Activated CD4-positive, alpha-beta memory T cell treated with anti-CD3 and anti-CD28 coated beads, Interleukin-2, amount 10 ng/mL, durations not matched to agents 7 days and 5 days (primary cell): ENCODE results near the gene IFI16. TPM values are rescaled to one million over a fixed set of nuclear protein-coding genes. Genes with fewer than 3 reads are reported as not detected.
A peak's percentile ranks its signal among the peaks of the same experiment; 100 is the strongest.

Source experiments
- CTCF ChIA-PET: fragments of 350-600 bp; sonication (Branson Sonifier 250); formaldehyde crosslinking; loops from one replicate; lab custom pipeline; 2021; ENCODE audit warnings: antibody characterized with exemption, inconsistent platforms; lab: Charles Lee
- POLR2A ChIA-PET: fragments of 350-600 bp; sonication (Branson Sonifier 250); formaldehyde crosslinking; loops from one replicate; lab custom pipeline; 2021; ENCODE audit warnings: antibody characterized with exemption; lab: Charles Lee
- DNase-seq: peaks from one replicate; pipeline ENCODE4 v3.0.0-alpha.2; 2020
- H3K27ac Mint-ChIP-seq: one replicate; pipeline ENCODE4 v1.8.0; 2021; ENCODE audit warnings: mild to moderate bottlenecking, mixed read lengths
- H3K27me3 Mint-ChIP-seq: one replicate; pipeline ENCODE4 v1.8.0; 2021; ENCODE audit warnings: mixed read lengths
- H3K36me3 Mint-ChIP-seq: one replicate; pipeline ENCODE4 v1.8.0; 2021; ENCODE audit warnings: low read depth, mixed read lengths
- H3K4me1 Mint-ChIP-seq: one replicate; pipeline ENCODE4 v1.8.0; 2021; ENCODE audit warnings: mixed read lengths
- H3K4me3 Mint-ChIP-seq: one replicate; pipeline ENCODE4 v1.8.0; 2021; ENCODE audit warnings: mild to moderate bottlenecking, mixed read lengths
- H3K9me3 Mint-ChIP-seq: one replicate; pipeline ENCODE4 v1.8.0; 2021; ENCODE audit warnings: mixed read lengths
- total RNA-seq, 2 experiments: library from RNA; stranded (reverse); gene quantifications; one replicate each; pipeline ENCODE4 v1.2.3, GENCODE V29; 2021

The IFI16 gene
- total RNA-seq = 100 to 1,000 TPM; 394 to 395 TPM

GRCh38 chr1:159009704-159010361, at the start of gene IFI16:
IFI16 (plus strand) TSS chr1:159009907; CDS start chr1:159014681, 4,774 bp downstream.
- Mint-ChIP-seq H3K4me3 (peak within 1 kb of the TSS; percentile 99), H3K4me1 (peaks cover 43% of the 10 kb centered on the region), H3K27me3 (no peaks in the 10 kb centered on the region), H3K27ac (peak within 1 kb of the TSS; percentile 100), H3K9me3 (no peaks in the 10 kb centered on the region), H3K36me3 (peaks cover 64% of the 10 kb centered on the region)
- POLR2A ChIA-PET = interaction anchor here (0.6 to 6.4 kb wide), 26 partner anchors 8 to 1868 kb away, joined by 3 to 260 read pairs (median 6); partner anchors contain the start of genes AIM2, DCAF8, PYHIN1 and TAGLN2
- CTCF ChIA-PET = interaction anchor here (1.1 to 2.6 kb wide), 4 partner anchors 12 to 66 kb away, joined by 3 to 12 read pairs (median 8); partner anchors contain the start of gene AIM2
- DNase-seq = peak; percentile 72

DNA sequence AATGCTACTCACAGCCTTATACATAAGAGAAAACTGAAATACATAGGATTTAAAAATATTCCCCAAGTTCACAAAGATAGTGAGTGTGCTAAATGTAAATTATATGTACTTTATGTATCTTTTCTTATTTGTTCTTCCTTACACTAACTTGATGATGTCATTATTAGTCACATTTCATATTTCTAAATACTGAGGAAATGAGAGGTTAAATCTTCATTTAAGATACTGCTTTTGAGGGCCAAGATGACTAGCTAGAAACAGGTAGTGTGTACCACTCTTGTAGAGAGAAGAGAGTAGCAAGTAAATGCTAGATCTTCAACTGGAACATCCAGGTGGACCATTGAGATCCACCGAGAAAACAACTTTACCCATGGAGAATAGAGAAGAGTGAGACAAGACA, 48.5 kb upstream of the IFI16 start:
- no peaks in the 10 kb centered on the region for H3K4me1 Mint-ChIP-seq
- H3K4me3 Mint-ChIP-seq = no peak overlapping the region
- H3K36me3 Mint-ChIP-seq = peaks cover 78% of the 10 kb centered on the region
- POLR2A ChIA-PET = no interaction called here
- CTCF ChIA-PET = no interaction called here
- peaks cover 23% of the 10 kb centered on the region for H3K9me3 Mint-ChIP-seq
- no peak for DNase-seq
- no peak overlapping the region for H3K27ac Mint-ChIP-seq
- H3K27me3 Mint-ChIP-seq = no peaks in the 10 kb centered on the region

- DNase-seq = no peak
- Mint-ChIP-seq H3K27me3 (no peaks in the 10 kb centered on the region), H3K4me1 (peaks cover 4% of the 10 kb centered on the region), H3K9me3 (peaks cover 36% of the 10 kb centered on the region), H3K36me3 (peaks cover 87% of the 10 kb centered on the region), H3K27ac (no peak overlapping the region), H3K4me3 (no peak overlapping the region)
- CTCF ChIA-PET = no interaction called here
- POLR2A ChIA-PET = interaction anchor here (1.4 kb wide), 1 partner anchor 35 kb away, joined by 4 read pairs; no protein-coding TSS in a partner anchor
Measured at GRCh38 chr1:158962983-158963382, 46.7 kb upstream of the IFI16 start.

- H3K9me3 Mint-ChIP-seq = peaks cover 34% of the 10 kb centered on the region
- H3K27ac Mint-ChIP-seq = no peak overlapping the region
- no peaks in the 10 kb centered on the region for H3K27me3 Mint-ChIP-seq
- H3K36me3 Mint-ChIP-seq = peaks cover 66% of the 10 kb centered on the region
- ChIA-PET POLR2A (interaction anchor here (1.6 kb wide), 1 partner anchor 9 kb away, joined by 4 read pairs; no protein-coding TSS in a partner anchor), CTCF (no interaction called here)
- no peak for DNase-seq
- peaks cover 16% of the 10 kb centered on the region for H3K4me1 Mint-ChIP-seq
- no peak overlapping the region for H3K4me3 Mint-ChIP-seq
Measured at GRCh38 chr1:158969166-158969565, 40.5 kb upstream of the IFI16 start.

GRCh38 chr1:158969855-158970254, 39.9 kb upstream of the IFI16 start:
- CTCF ChIA-PET = no interaction called here
- Mint-ChIP-seq H3K4me3 (no peak overlapping the region), H3K4me1 (peaks cover 16% of the 10 kb centered on the region), H3K9me3 (peaks cover 35% of the 10 kb centered on the region), H3K27ac (no peak overlapping the region), H3K27me3 (no peaks in the 10 kb centered on the region), H3K36me3 (peaks cover 66% of the 10 kb centered on the region)
- no peak for DNase-seq
- POLR2A ChIA-PET = interaction anchor here (1.6 kb wide), 1 partner anchor 8 kb away, joined by 4 read pairs; no protein-coding TSS in a partner anchor

DNA sequence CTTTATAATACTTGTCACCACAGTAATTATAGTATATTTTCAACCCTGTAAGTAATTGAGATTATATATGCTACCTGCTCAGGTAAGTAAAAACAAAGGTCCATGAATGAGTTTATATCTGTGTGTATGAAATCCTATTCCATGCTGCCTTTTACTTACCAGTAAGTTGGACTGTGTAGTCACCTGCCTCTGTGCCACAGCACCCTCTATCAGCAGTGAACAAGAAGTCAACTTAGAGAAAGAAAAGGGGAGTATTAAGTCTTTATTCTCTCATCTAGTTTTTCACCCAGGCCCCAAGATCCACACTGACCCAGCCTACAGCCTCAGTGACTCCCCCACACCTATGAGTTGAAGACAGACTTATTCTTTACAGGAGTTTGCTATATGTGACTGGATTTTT, 36.9 kb upstream of the IFI16 start:
- peaks cover 11% of the 10 kb centered on the region for H3K9me3 Mint-ChIP-seq
- H3K27me3 Mint-ChIP-seq = no peaks in the 10 kb centered on the region
- POLR2A ChIA-PET = no interaction called here
- peaks cover 69% of the 10 kb centered on the region for H3K36me3 Mint-ChIP-seq
- no peak overlapping the region for H3K27ac Mint-ChIP-seq
- DNase-seq = no peak
- H3K4me3 Mint-ChIP-seq = no peak overlapping the region
- peaks cover 13% of the 10 kb centered on the region for H3K4me1 Mint-ChIP-seq
- CTCF ChIA-PET = no interaction called here

- peaks cover 11% of the 10 kb centered on the region for H3K9me3 Mint-ChIP-seq
- CTCF ChIA-PET = no interaction called here
Measured at GRCh38 chr1:158976219-158976618, 33.5 kb upstream of the IFI16 start.

DNA sequence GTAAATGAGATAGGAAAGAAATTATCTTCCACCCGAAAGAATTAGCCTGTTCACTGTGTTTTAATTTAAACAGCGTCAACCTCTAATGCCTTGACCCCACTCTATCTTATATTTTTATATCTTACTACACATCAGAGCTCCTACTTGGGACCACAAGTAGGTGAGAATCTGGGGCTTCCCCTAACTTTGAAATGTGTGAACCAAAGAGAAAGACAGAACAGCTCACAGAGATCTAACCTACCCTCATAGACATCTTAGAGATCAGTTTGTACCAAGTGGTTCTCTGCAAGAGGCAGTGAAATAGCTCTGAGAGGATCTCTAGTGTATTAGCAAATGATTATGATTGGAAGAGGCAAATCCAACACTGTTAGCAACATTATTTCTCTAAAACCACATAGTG, 31.0 kb upstream of the IFI16 start:
- CTCF ChIA-PET = no interaction called here
- no peak for DNase-seq
- POLR2A ChIA-PET = interaction anchor here (1.8 kb wide), 1 partner anchor 10 kb away, joined by 4 read pairs; no protein-coding TSS in a partner anchor
- H3K27ac Mint-ChIP-seq = no peak overlapping the region
- H3K4me1 Mint-ChIP-seq = no peaks in the 10 kb centered on the region
- H3K4me3 Mint-ChIP-seq = no peak overlapping the region
- H3K9me3 Mint-ChIP-seq = peaks cover 29% of the 10 kb centered on the region
- no peaks in the 10 kb centered on the region for H3K27me3 Mint-ChIP-seq
- H3K36me3 Mint-ChIP-seq = peaks cover 81% of the 10 kb centered on the region

More at GRCh38 chr1:158976219-158976618, 33.5 kb upstream of the IFI16 start:
- Mint-ChIP-seq H3K27ac (no peak overlapping the region), H3K4me1 (peaks cover 3% of the 10 kb centered on the region), H3K4me3 (no peak overlapping the region), H3K27me3 (no peaks in the 10 kb centered on the region), H3K36me3 (peaks cover 80% of the 10 kb centered on the region)
- DNase-seq = no peak
- POLR2A ChIA-PET = no interaction called here

DNA sequence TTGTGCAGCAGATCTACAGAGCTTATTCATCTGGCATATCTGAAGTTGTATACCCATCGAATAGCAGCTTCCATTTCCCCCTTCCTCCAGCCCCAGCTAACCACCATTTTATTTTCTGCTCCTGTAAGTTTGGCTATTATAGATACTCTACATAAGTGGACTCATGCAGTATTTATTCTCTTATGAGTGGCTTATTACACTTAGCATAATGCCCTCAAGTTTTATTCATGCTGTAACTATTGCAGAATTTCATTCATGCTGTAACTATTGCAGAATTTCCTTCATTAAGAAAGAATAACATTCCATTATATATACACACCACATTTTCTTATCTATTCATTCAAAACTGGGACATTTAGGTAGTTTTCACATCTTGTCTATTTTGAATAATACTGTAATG, 30.5 kb upstream of the IFI16 start:
- no peak for DNase-seq
- ChIA-PET POLR2A (interaction anchor here (1.8 kb wide), 1 partner anchor 10 kb away, joined by 4 read pairs; no protein-coding TSS in a partner anchor), CTCF (no interaction called here)
- H3K36me3 Mint-ChIP-seq = peaks cover 82% of the 10 kb centered on the region
- peaks cover 31% of the 10 kb centered on the region for H3K9me3 Mint-ChIP-seq
- no peaks in the 10 kb centered on the region for H3K4me1 Mint-ChIP-seq
- H3K27me3 Mint-ChIP-seq = no peaks in the 10 kb centered on the region
- H3K4me3 Mint-ChIP-seq = no peak overlapping the region
- H3K27ac Mint-ChIP-seq = no peak overlapping the region

DNA sequence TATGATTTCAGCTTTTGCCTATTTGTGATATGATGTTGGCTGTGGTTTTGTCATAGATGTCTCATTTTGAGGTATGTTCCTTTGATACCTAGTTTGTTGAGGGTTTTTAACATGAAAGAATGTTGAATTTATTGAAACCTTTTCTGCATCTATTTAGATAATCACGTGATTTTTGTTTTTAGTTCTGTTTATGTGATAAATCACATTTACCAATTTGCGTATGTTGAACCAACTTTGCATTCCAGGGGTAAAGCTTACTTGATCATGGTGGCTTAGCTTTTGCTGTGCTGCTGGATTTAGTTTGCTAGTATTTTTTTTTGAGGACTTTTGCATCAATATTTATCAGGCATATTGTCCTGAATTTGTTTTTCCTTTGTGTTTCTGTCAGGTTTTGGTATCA, 26.5 kb upstream of the IFI16 start:
- no peaks in the 10 kb centered on the region for H3K27me3 Mint-ChIP-seq
- POLR2A ChIA-PET = no interaction called here
- no peak overlapping the region for H3K4me3 Mint-ChIP-seq
- H3K36me3 Mint-ChIP-seq = peaks cover 78% of the 10 kb centered on the region
- no peak overlapping the region for H3K27ac Mint-ChIP-seq
- no peak for DNase-seq
- CTCF ChIA-PET = no interaction called here
- peaks cover 40% of the 10 kb centered on the region for H3K9me3 Mint-ChIP-seq
- H3K4me1 Mint-ChIP-seq = no peaks in the 10 kb centered on the region

- ChIA-PET CTCF (interaction anchor here (1.4 kb wide), 1 partner anchor 9 kb away, joined by 3 read pairs; no protein-coding TSS in a partner anchor), POLR2A (no interaction called here)
- DNase-seq = no peak
- peaks cover 40% of the 10 kb centered on the region for H3K9me3 Mint-ChIP-seq
- no peak overlapping the region for H3K27ac Mint-ChIP-seq
- no peaks in the 10 kb centered on the region for H3K4me1 Mint-ChIP-seq
- H3K36me3 Mint-ChIP-seq = peaks cover 79% of the 10 kb centered on the region
- H3K4me3 Mint-ChIP-seq = no peak overlapping the region
- no peaks in the 10 kb centered on the region for H3K27me3 Mint-ChIP-seq
Measured at GRCh38 chr1:158984386-158984785, 25.3 kb upstream of the IFI16 start.

DNA sequence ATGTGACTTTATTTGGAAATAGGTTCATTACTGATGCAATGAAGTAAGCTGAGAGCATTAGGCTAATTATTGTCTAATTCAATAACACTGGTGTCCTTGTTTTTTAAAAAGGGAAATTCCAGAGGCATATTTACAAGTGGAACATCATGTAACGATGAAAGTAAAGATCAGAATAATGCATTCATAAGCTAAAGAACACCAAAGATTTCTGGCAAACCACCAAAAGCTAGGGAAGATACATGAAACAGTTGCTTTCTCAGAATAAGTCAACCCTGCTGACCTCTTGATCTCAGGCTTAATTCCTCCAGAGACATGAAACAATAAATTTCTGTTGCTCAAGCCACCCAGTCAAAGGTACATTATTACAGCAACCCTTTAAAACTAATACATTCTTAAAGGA, 20.3 kb upstream of the IFI16 start:
- Mint-ChIP-seq H3K27ac (no peak overlapping the region), H3K27me3 (no peaks in the 10 kb centered on the region), H3K36me3 (peaks cover 83% of the 10 kb centered on the region), H3K9me3 (peaks cover 31% of the 10 kb centered on the region), H3K4me3 (no peak overlapping the region), H3K4me1 (no peaks in the 10 kb centered on the region)
- DNase-seq = no peak
- CTCF ChIA-PET = interaction anchor here (1.1 to 1.2 kb wide), 2 partner anchors 9 to 19 kb away, joined by 3 to 4 read pairs; no protein-coding TSS in a partner anchor
- POLR2A ChIA-PET = no interaction called here

- DNase-seq = no peak
Measured at GRCh38 chr1:158992787-158993312, 16.9 kb upstream of the IFI16 start.

More at GRCh38 chr1:158992787-158993312, 16.9 kb upstream of the IFI16 start:
- H3K27ac Mint-ChIP-seq = no peak overlapping the region
- H3K4me1 Mint-ChIP-seq = peaks cover 26% of the 10 kb centered on the region
- CTCF ChIA-PET = no interaction called here
- peaks cover 28% of the 10 kb centered on the region for H3K9me3 Mint-ChIP-seq
- POLR2A ChIA-PET = interaction anchor here (1.0 kb wide), 1 partner anchor 26 kb away, joined by 3 read pairs; no protein-coding TSS in a partner anchor
- H3K36me3 Mint-ChIP-seq = peaks cover 80% of the 10 kb centered on the region
- H3K27me3 Mint-ChIP-seq = no peaks in the 10 kb centered on the region
- no peak overlapping the region for H3K4me3 Mint-ChIP-seq
